Activated naive CD8-positive, alpha-beta T cell treated with anti-CD3 and anti-CD28 coated beads, Interleukin-2, amount 50 U/mL, for 16 hours (primary cell): ENCODE measurements around the gene CSNK1G1.
"Not testable (repeated sequence)": the region's sequence is repeated elsewhere in the genome, so short reads cannot be mapped to it uniquely, and the experiment has no call there.

Source experiments
- DNase-seq: peaks from one replicate; pipeline ENCODE4 v3.0.0-alpha.2; 2020; ENCODE audit warnings: low read depth, low spot score

Gene CSNK1G1

GRCh38 chr15:64237677-64238076 lies 118.3 kb downstream of the CSNK1G1 start:
- no peak for DNase-seq

- DNase-seq, result no peak
Measured at GRCh38 chr15:64236156-64236894, 119.6 kb downstream of the CSNK1G1 start.

- no peak for DNase-seq
Measured at GRCh38 chr15:64235552-64235951, 120.4 kb downstream of the CSNK1G1 start.

- no peak for DNase-seq
Measured at GRCh38 chr15:64233299-64233698, 122.7 kb downstream of the CSNK1G1 start.

- DNase-seq, result no peak
Measured at GRCh38 chr15:64232400-64232799, 123.6 kb downstream of the CSNK1G1 start.

GRCh38 chr15:64229129-64229724 lies 126.7 kb downstream of the CSNK1G1 start:
- DNase-seq, result no peak

- no peak for DNase-seq
Measured at GRCh38 chr15:64225804-64226203, 130.2 kb downstream of the CSNK1G1 start.

- DNase-seq, result no peak
Measured at GRCh38 chr15:64224511-64224910, 131.5 kb downstream of the CSNK1G1 start.

- DNase-seq, result no peak
Measured at GRCh38 chr15:64223882-64224281, 132.1 kb downstream of the CSNK1G1 start.

GRCh38 chr15:64222573-64223366 lies 133.2 kb downstream of the CSNK1G1 start:
- DNase-seq, result no peak

GRCh38 chr15:64221911-64222310 lies 134.1 kb downstream of the CSNK1G1 start:
- not testable (repeated sequence) for DNase-seq

- DNase-seq, result not testable (repeated sequence)
Measured at GRCh38 chr15:64217429-64217750, 138.6 kb downstream of the CSNK1G1 start.

GRCh38 chr15:64216730-64217428 lies 139.1 kb downstream of the CSNK1G1 start:
- no peak for DNase-seq

- DNase-seq, result no peak
Measured at GRCh38 chr15:64216196-64216595, 139.8 kb downstream of the CSNK1G1 start.

- no peak for DNase-seq
Measured at GRCh38 chr15:64213646-64214045, 142.3 kb downstream of the CSNK1G1 start.

- DNase-seq, result no peak
Measured at GRCh38 chr15:64211696-64212095, 144.3 kb downstream of the CSNK1G1 start.

GRCh38 chr15:64210371-64210770 lies 145.6 kb downstream of the CSNK1G1 start:
- no peak for DNase-seq

GRCh38 chr15:64209680-64210334 lies 146.2 kb downstream of the CSNK1G1 start:
- DNase-seq, result no peak

- DNase-seq, result no peak
Measured at GRCh38 chr15:64205202-64205601, 150.8 kb downstream of the CSNK1G1 start.

- no peak for DNase-seq
Measured at GRCh38 chr15:64197425-64197824, 158.5 kb downstream of the CSNK1G1 start.

GRCh38 chr15:64193971-64194370 lies 162.0 kb downstream of the CSNK1G1 start:
- no peak for DNase-seq
